OCI-LY1 (cell line): ENCODE measurements around the gene VPS11.

Experiments used
- H2AFZ ChIP-seq: fragments of 200-600 bp; sonication (generic), shearing (Covaris generic); 2 replicates; pipeline ENCODE4 v1.6.0; 2014; ENCODE audit warnings: antibody characterized with exemption, mild to moderate bottlenecking, low read length
- H3F3A ChIP-seq: fragments of 200-600 bp; sonication (generic), shearing (Covaris generic); 2 replicates; pipeline ENCODE4 v1.6.0; 2014; ENCODE audit warnings: mild to moderate bottlenecking, antibody characterized with exemption, low read length, moderate library complexity; ENCODE audit not compliant: insufficient read depth
- H3K27ac ChIP-seq: fragments of 200-600 bp; sonication (generic); 2 replicates; pipeline ENCODE4 v1.5.1; 2014; ENCODE audit warnings: low read length, mixed run types, mild to moderate bottlenecking, low read depth; ENCODE audit not compliant: poor library complexity, severe bottlenecking
- H3K27me3 ChIP-seq: fragments of 200-600 bp; sonication (generic); 2 replicates; pipeline ENCODE4 v1.6.0; 2014; ENCODE audit warnings: antibody characterized with exemption, mild to moderate bottlenecking, low read length, moderate library complexity; ENCODE audit not compliant: insufficient read depth
- H3K36me3 ChIP-seq: fragments of 200-600 bp; sonication (generic); 2 replicates; pipeline ENCODE4 v1.6.1; 2014; ENCODE audit warnings: mild to moderate bottlenecking, antibody characterized with exemption, low read length, moderate library complexity, mixed read lengths; ENCODE audit not compliant: insufficient read depth
- H3K4me1 ChIP-seq: fragments of 200-600 bp; sonication (generic); 2 replicates; pipeline ENCODE4 v1.5.1; 2014; ENCODE audit warnings: mild to moderate bottlenecking, low read length, moderate library complexity; ENCODE audit not compliant: insufficient read depth, severe bottlenecking
- H3K4me2 ChIP-seq: fragments of 200-600 bp; sonication (generic), shearing (Covaris generic); 2 replicates; pipeline ENCODE4 v1.6.1; 2014; ENCODE audit warnings: low read length
- H3K4me3 ChIP-seq: fragments of 200-600 bp; sonication (generic); 2 replicates; pipeline ENCODE4 v1.5.1; 2014; ENCODE audit warnings: low read length, low read depth, mild to moderate bottlenecking, mixed read lengths; ENCODE audit not compliant: poor library complexity, severe bottlenecking
- H3K79me2 ChIP-seq: fragments of 200-600 bp; shearing (Covaris generic); 2 replicates; pipeline ENCODE4 v1.6.1; 2016; ENCODE audit warnings: mixed run types, low read length, mixed read lengths; ENCODE audit not compliant: insufficient read depth
- H3K9ac ChIP-seq: fragments of 200-600 bp; sonication (generic), shearing (Covaris generic); 2 replicates; pipeline ENCODE4 v1.6.1; 2014; ENCODE audit warnings: mild to moderate bottlenecking, low read length, mixed read lengths
- H3K9me2 ChIP-seq: fragments of 200-600 bp; sonication (generic), shearing (Covaris generic); 2 replicates; pipeline ENCODE4 v1.6.1; 2014; ENCODE audit warnings: low read depth, mild to moderate bottlenecking, low read length, mixed read lengths
- H3K9me3 ChIP-seq: fragments of 200-600 bp; shearing (Covaris generic); 2 replicates; pipeline ENCODE4 v1.6.1; 2014; ENCODE audit warnings: low read length, mixed read lengths
- H4K20me1 ChIP-seq: fragments of 200-600 bp; sonication (generic), shearing (Covaris generic); 2 replicates; pipeline ENCODE4 v1.6.0; 2016; ENCODE audit warnings: mild to moderate bottlenecking, low read length; ENCODE audit not compliant: insufficient read depth
- EZH2 ChIP-seq: fragments of 200-600 bp; sonication (generic), shearing (Covaris generic); IDR thresholded peaks from 2 replicates; pipeline ENCODE4 v1.8.0; 2017; ENCODE audit warnings: borderline replicate concordance, mixed run types, mild to moderate bottlenecking, antibody characterized with exemption, low read length, moderate library complexity, mixed read lengths
- TF ChIP-seq, protein P1 (sequence below): fragments of 200-600 bp; sonication (generic), shearing (Covaris generic); IDR thresholded peaks from 2 replicates; pipeline ENCODE4 v1.5.1; 2017; ENCODE audit warnings: mild to moderate bottlenecking, antibody characterized with exemption, low read length, moderate library complexity, mixed read lengths

Gene VPS11

DNA sequence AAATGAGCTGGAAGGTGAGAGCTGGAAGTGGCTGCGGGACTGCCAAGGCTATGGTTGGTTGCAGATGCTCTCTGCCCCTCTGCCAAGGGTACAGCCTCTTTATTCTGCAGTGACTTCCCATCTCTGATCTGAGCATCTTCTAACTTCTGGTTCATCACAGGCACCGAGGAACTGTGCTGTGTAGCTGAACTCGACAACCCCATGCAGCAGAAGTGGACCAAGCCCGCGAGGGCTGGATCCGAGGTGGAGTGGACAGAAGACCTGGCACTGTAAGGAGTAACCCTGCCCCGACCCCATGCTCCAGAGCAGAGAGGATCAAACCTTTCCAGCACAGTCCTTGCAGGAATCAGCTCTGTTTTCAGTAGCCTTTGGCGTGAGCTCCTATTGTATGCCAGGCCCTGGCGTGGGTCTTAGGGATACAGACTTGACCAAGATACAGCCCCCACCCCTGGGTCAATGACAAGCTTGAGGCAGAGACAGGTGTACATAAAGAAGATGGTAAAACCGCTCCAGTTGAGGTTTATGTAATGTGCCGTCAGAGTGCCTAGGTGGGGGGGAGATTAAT, 43.8 kb downstream of the VPS11 start:
- no peaks in the 10 kb centered on the region for H3K9me3 ChIP-seq
- no peak overlapping the region for H3K4me2 ChIP-seq
- TF ChIP-seq EZH2 = no peak
- TF ChIP-seq, protein P1, sequence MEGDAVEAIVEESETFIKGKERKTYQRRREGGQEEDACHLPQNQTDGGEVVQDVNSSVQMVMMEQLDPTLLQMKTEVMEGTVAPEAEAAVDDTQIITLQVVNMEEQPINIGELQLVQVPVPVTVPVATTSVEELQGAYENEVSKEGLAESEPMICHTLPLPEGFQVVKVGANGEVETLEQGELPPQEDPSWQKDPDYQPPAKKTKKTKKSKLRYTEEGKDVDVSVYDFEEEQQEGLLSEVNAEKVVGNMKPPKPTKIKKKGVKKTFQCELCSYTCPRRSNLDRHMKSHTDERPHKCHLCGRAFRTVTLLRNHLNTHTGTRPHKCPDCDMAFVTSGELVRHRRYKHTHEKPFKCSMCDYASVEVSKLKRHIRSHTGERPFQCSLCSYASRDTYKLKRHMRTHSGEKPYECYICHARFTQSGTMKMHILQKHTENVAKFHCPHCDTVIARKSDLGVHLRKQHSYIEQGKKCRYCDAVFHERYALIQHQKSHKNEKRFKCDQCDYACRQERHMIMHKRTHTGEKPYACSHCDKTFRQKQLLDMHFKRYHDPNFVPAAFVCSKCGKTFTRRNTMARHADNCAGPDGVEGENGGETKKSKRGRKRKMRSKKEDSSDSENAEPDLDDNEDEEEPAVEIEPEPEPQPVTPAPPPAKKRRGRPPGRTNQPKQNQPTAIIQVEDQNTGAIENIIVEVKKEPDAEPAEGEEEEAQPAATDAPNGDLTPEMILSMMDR = no peak
- H3K9ac ChIP-seq = no peak overlapping the region
- H3K79me2 ChIP-seq = no peaks in the 10 kb centered on the region
- no peaks in the 10 kb centered on the region for H3F3A ChIP-seq
- H3K4me1 ChIP-seq = peaks cover 16% of the 10 kb centered on the region
- no peaks in the 10 kb centered on the region for H4K20me1 ChIP-seq
- H3K4me3 ChIP-seq = no peak overlapping the region
- H2AFZ ChIP-seq = no peak overlapping the region
- no peak overlapping the region for H3K27ac ChIP-seq
- peaks cover 47% of the 10 kb centered on the region for H3K36me3 ChIP-seq
- H3K27me3 ChIP-seq = no peaks in the 10 kb centered on the region
- H3K9me2 ChIP-seq = no peaks in the 10 kb centered on the region

DNA sequence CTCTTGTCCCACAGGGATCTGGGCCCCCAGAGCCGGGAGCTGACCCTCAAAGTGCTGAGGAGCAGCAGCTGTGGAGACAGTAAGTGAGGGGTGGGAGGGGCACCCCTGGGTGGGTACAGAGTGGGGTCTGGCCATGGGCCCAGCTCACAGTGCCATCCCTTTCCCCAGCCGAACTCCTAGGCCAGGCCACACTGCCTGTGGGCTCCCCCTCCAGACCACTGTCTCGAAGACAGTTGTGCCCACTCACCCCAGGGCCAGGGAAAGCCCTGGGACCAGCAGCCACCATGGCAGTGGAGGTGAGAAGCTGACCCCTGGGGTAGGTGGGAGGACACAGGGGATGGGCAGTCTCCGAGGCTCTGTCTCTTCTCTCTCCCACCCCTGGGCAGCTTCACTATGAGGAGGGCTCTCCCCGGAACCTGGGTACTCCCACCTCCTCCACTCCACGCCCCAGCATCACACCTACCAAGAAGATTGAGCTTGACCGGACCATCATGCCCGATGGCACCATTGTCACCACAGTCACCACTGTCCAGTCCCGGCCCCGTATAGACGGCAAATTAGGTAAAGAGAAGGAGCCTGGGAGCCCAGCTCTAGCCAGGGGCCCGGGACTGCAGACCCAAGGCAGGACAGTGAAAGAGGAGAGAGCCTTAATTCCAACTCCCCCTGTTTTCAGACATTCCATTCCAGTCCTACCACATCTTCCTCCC, 44.8 kb downstream of the VPS11 start:
- Histone ChIP-seq H4K20me1 (no peaks in the 10 kb centered on the region), H3K4me1 (peaks cover 11% of the 10 kb centered on the region), H3F3A (no peaks in the 10 kb centered on the region), H3K36me3 (peaks cover 47% of the 10 kb centered on the region), H3K79me2 (no peaks in the 10 kb centered on the region), H3K27ac (no peak overlapping the region), H3K9me3 (no peaks in the 10 kb centered on the region), H3K9me2 (no peaks in the 10 kb centered on the region), H3K4me2 (no peak overlapping the region), H3K27me3 (no peaks in the 10 kb centered on the region), H2AFZ (no peak overlapping the region), H3K9ac (no peak overlapping the region), H3K4me3 (no peak overlapping the region)
- no peak for TF ChIP-seq EZH2
- TF ChIP-seq, protein P1 = no peak

DNA sequence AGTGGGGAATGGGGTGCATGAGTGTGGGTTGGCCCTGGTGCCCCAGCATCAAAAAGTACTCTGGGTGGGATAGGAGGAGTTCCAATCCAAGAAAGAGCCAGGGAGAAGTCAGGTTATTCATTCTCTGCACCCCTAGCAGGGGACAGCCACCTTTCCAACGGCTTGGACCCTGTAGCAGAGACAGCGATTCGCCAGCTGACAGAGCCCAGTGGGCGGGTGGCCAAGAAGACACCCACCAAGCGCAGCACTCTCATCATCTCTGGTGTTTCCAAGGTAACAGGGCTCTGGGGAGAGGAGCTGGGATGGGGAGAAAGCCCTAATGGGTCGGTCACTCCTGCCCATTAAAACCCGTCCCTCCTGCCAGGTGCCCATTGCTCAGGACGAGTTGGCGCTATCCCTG, 46.1 kb downstream of the VPS11 start:
- Histone ChIP-seq H3K79me2 (no peaks in the 10 kb centered on the region), H4K20me1 (no peaks in the 10 kb centered on the region), H3F3A (no peaks in the 10 kb centered on the region), H3K9ac (no peak overlapping the region), H3K4me2 (no peak overlapping the region), H3K9me2 (no peaks in the 10 kb centered on the region), H2AFZ (no peak overlapping the region), H3K36me3 (peaks cover 52% of the 10 kb centered on the region), H3K4me3 (no peak overlapping the region), H3K9me3 (no peaks in the 10 kb centered on the region), H3K27ac (no peak overlapping the region), H3K4me1 (peaks cover 4% of the 10 kb centered on the region), H3K27me3 (no peaks in the 10 kb centered on the region)
- no peak for TF ChIP-seq EZH2
- TF ChIP-seq, protein P1 = no peak
